Inferior parietal cortex (tissue), 1 donor: ENCODE data around the gene MSRB2.

Experiments used
- DNase-seq: peaks from one replicate; pipeline ENCODE4 v3.0.0-alpha.2; 2016; ENCODE audit errors: extremely low spot score

The MSRB2 gene

GRCh38 chr10:23111517-23112286, 16.3 kb downstream of the MSRB2 start:
- no peak for DNase-seq

GRCh38 chr10:23114228-23114850, 19.0 kb downstream of the MSRB2 start:
- DNase-seq: no peak

GRCh38 chr10:23116486-23117205, 21.3 kb downstream of the MSRB2 start:
- DNase-seq: no peak

GRCh38 chr10:23120001-23120934, 24.9 kb downstream of the MSRB2 start:
- DNase-seq: peak; percentile 79

- no peak for DNase-seq
Observed at GRCh38 chr10:23121135-23121534, 25.8 kb downstream of the MSRB2 start.

- no peak for DNase-seq
Observed at GRCh38 chr10:23136462-23136861, 41.1 kb downstream of the MSRB2 start.

- DNase-seq: no peak
Observed at GRCh38 chr10:23139677-23140076, 44.3 kb downstream of the MSRB2 start.

- DNase-seq: no peak
Observed at GRCh38 chr10:23141995-23142394, 46.6 kb downstream of the MSRB2 start.

- no peak for DNase-seq
Observed at GRCh38 chr10:23146258-23146657, 50.9 kb downstream of the MSRB2 start.

- DNase-seq: no peak
Observed at GRCh38 chr10:23147035-23147434, 51.7 kb downstream of the MSRB2 start.

- no peak for DNase-seq
Observed at GRCh38 chr10:23148214-23148613, 52.8 kb downstream of the MSRB2 start.

GRCh38 chr10:23150091-23150490, 54.7 kb downstream of the MSRB2 start:
- DNase-seq: no peak

- DNase-seq: no peak
Observed at GRCh38 chr10:23150610-23151009, 55.2 kb downstream of the MSRB2 start.

GRCh38 chr10:23151071-23151470, 55.7 kb downstream of the MSRB2 start:
- DNase-seq: no peak

GRCh38 chr10:23155169-23155568, 59.8 kb downstream of the MSRB2 start:
- DNase-seq: no peak

GRCh38 chr10:23156447-23157150, 61.2 kb downstream of the MSRB2 start:
- DNase-seq: no peak

- no peak for DNase-seq
Observed at GRCh38 chr10:23157239-23157681, 61.9 kb downstream of the MSRB2 start.

- peak; percentile 63 for DNase-seq
Observed at GRCh38 chr10:23157691-23158369, 62.5 kb downstream of the MSRB2 start.

- DNase-seq: peak; percentile 87
Observed at GRCh38 chr10:23158370-23158769, 63.0 kb downstream of the MSRB2 start.

- no peak for DNase-seq
Observed at GRCh38 chr10:23171232-23171876, 76.0 kb downstream of the MSRB2 start.
